HepG2 (cell line): Measurements from ENCODE around the gene TRMT112. TPM values are rescaled to one million over a fixed set of nuclear protein-coding genes. Genes with fewer than 3 reads are reported as not detected.

Experiments used
- ARNT ChIP-seq: fragments of 450-650 bp; IDR thresholded peaks from 2 replicates; pipeline ENCODE4 v1.6.1; 2017
- CEBPG ChIP-seq: IDR thresholded peaks from 2 replicates; pipeline ENCODE4 v1.6.1; 2016
- GATA4 ChIP-seq: sonication (generic); IDR thresholded peaks from 2 replicates; pipeline ENCODE4 v1.6.1; 2016; ENCODE audit warnings: antibody characterized with exemption, low read depth, borderline replicate concordance
- GZF1 ChIP-seq: sonication (generic); formaldehyde crosslinking; IDR thresholded peaks from 2 replicates; pipeline ENCODE4 v1.5.1; 2020; ENCODE audit warnings: mild to moderate bottlenecking, missing genetic modification reagents
- MNT ChIP-seq: fragments of 450-650 bp; IDR thresholded peaks from 2 replicates; pipeline ENCODE4 v1.6.1; 2016
- NCOR1 ChIP-seq: fragments of 200-600 bp; sonication (generic); IDR thresholded peaks from 2 replicates; pipeline ENCODE4 v1.7.0; 2017; ENCODE audit warnings: antibody characterized with exemption, low read length, borderline replicate concordance
- NRL ChIP-seq: sonication (generic); formaldehyde crosslinking; IDR thresholded peaks from 2 replicates; pipeline ENCODE4 v1.5.0; 2020; ENCODE audit warnings: missing genetic modification reagents, mild to moderate bottlenecking, moderate library complexity, borderline replicate concordance
- RELA ChIP-seq: sonication (generic); formaldehyde crosslinking; IDR thresholded peaks from 2 replicates; pipeline ENCODE4 v1.4.0; 2020; ENCODE audit warnings: missing genetic modification reagents
- SALL1 ChIP-seq: sonication (generic); formaldehyde crosslinking; IDR thresholded peaks from 2 replicates; pipeline ENCODE4 v1.8.0; 2022; ENCODE audit warnings: mild to moderate bottlenecking, missing genetic modification reagents
- SMAD3 ChIP-seq: sonication (generic); formaldehyde crosslinking; IDR thresholded peaks from 2 replicates; pipeline ENCODE4 v1.4.0; 2020; ENCODE audit warnings: missing genetic modification reagents
- ZBTB20 ChIP-seq: sonication (generic); formaldehyde crosslinking; IDR thresholded peaks from 2 replicates; pipeline ENCODE4 v1.8.1; 2023; ENCODE audit warnings: missing genetic modification reagents, low read depth, mild to moderate bottlenecking, borderline replicate concordance
- ZNF224 ChIP-seq: sonication (generic); formaldehyde crosslinking; IDR thresholded peaks from 2 replicates; pipeline ENCODE4 v1.5.0; 2020; ENCODE audit warnings: mild to moderate bottlenecking, missing genetic modification reagents
- ZNF225 ChIP-seq: sonication (generic); formaldehyde crosslinking; IDR thresholded peaks from 2 replicates; pipeline ENCODE4 v1.4.0; 2020; ENCODE audit warnings: mild to moderate bottlenecking, missing genetic modification reagents
- ZNF251 ChIP-seq: sonication (generic); formaldehyde crosslinking; IDR thresholded peaks from 2 replicates; pipeline ENCODE4 v1.9.0; 2021; ENCODE audit warnings: mild to moderate bottlenecking, missing genetic modification reagents
- ZNF264 ChIP-seq: sonication (generic); formaldehyde crosslinking; IDR thresholded peaks from 2 replicates; pipeline ENCODE4 v1.4.0; 2020; ENCODE audit warnings: missing genetic modification reagents
- ZNF329 ChIP-seq: sonication (generic); formaldehyde crosslinking; IDR thresholded peaks from 2 replicates; pipeline ENCODE4 v1.9.0; 2021; ENCODE audit warnings: low read depth, mild to moderate bottlenecking, missing genetic modification reagents
- ZNF33B ChIP-seq: sonication (generic); formaldehyde crosslinking; IDR thresholded peaks from 2 replicates; pipeline ENCODE4 v1.5.1; 2020; ENCODE audit warnings: mild to moderate bottlenecking, missing genetic modification reagents
- ZNF34 ChIP-seq: sonication (generic); formaldehyde crosslinking; IDR thresholded peaks from 2 replicates; pipeline ENCODE4 v1.4.0; 2020; ENCODE audit warnings: mild to moderate bottlenecking, missing genetic modification reagents, borderline replicate concordance
- ZNF607 ChIP-seq: sonication (generic); formaldehyde crosslinking; IDR thresholded peaks from 2 replicates; pipeline ENCODE4 v1.5.1; 2020; ENCODE audit warnings: missing genetic modification reagents, mild to moderate bottlenecking, borderline replicate concordance
- ZNF652 ChIP-seq: IDR thresholded peaks from 2 replicates; pipeline ENCODE4 v1.6.1; 2016; ENCODE audit warnings: low read depth, borderline replicate concordance
- ZNF784 ChIP-seq: sonication (generic); formaldehyde crosslinking; IDR thresholded peaks from 2 replicates; pipeline ENCODE4 v1.5.1; 2020; ENCODE audit warnings: missing genetic modification reagents, mild to moderate bottlenecking, borderline replicate concordance
- ZSCAN12 ChIP-seq: sonication (generic); formaldehyde crosslinking; IDR thresholded peaks from 2 replicates; pipeline ENCODE4 v1.9.0; 2021; ENCODE audit warnings: mild to moderate bottlenecking, missing genetic modification reagents
- ZSCAN31 ChIP-seq: sonication (generic); formaldehyde crosslinking; IDR thresholded peaks from 2 replicates; pipeline ENCODE4 v1.5.0; 2020; ENCODE audit warnings: low read depth, mild to moderate bottlenecking, missing genetic modification reagents
- polyA plus RNA-seq, 8 experiments: library from polyadenylated mRNA; depleted of rRNA in 3 of 8; stranded (reverse) in 7 of 8; unstranded in 1 of 8; fragments of >200 nt; fragmentation: Illumina TruSeq in 4 of 8; extraction: Trizol in 4 of 8; gene quantifications; 2 replicates each; pipeline versions ENCODE4 v1.2.1 to v1.2.3, GENCODE V29; 2011 to 2016; ENCODE audit warnings: low read depth in 4 of 8, missing spikeins in 1 of 8, mixed read lengths in 1 of 8; ENCODE audit not compliant: insufficient read depth in 1 of 8
- total RNA-seq, 5 experiments: library from RNA; depleted of rRNA; stranded (reverse); fragments of >200 nt; fragmentation: Illumina TruSeq; extraction: Trizol; gene quantifications; 2 replicates each; pipeline ENCODE4 v1.2.3, GENCODE V29; 2016; ENCODE audit warnings: low read depth in 1 of 5
- TF ChIP-seq, protein P1 (sequence below): sonication (generic); formaldehyde crosslinking; conservative IDR thresholded peaks from 2 replicates; pipeline ENCODE4 v1.8.0; 2022; ENCODE audit warnings: missing genetic modification reagents
- TF ChIP-seq, protein P2 (sequence below): sonication (generic); formaldehyde crosslinking; IDR thresholded peaks from 2 replicates; pipeline ENCODE4 v1.8.1; 2023; ENCODE audit warnings: missing genetic modification reagents, mild to moderate bottlenecking, borderline replicate concordance
- TF ChIP-seq, protein P3 (sequence below): sonication (generic); formaldehyde crosslinking; IDR thresholded peaks from 2 replicates; pipeline ENCODE4 v1.5.0; 2020; ENCODE audit warnings: missing genetic modification reagents

TRMT112 gene
- total and polyA plus RNA-seq, 2 of the 13 experiments (the other 11 are each of a cell fraction or from before 2014, with no cell fraction given): 186 to 409 TPM

GRCh38 chr11:64305691-64306562 is 11.4 kb downstream of the TRMT112 start (continued):
- TF ChIP-seq ZSCAN31: 0 out of 2 replicates have a peak, but pooled peaks have one; percentile 48
- no peak for TF ChIP-seq ZNF251
- peak; percentile 31; the same call in 1 of the 2 replicates for TF ChIP-seq ZNF264 (CRISPR knock-in tag)
- no peak for TF ChIP-seq ZNF33B
- no peak; the same call in 1 of the 2 replicates for TF ChIP-seq NRL (CRISPR knock-in tag)
- TF ChIP-seq, protein P1, sequence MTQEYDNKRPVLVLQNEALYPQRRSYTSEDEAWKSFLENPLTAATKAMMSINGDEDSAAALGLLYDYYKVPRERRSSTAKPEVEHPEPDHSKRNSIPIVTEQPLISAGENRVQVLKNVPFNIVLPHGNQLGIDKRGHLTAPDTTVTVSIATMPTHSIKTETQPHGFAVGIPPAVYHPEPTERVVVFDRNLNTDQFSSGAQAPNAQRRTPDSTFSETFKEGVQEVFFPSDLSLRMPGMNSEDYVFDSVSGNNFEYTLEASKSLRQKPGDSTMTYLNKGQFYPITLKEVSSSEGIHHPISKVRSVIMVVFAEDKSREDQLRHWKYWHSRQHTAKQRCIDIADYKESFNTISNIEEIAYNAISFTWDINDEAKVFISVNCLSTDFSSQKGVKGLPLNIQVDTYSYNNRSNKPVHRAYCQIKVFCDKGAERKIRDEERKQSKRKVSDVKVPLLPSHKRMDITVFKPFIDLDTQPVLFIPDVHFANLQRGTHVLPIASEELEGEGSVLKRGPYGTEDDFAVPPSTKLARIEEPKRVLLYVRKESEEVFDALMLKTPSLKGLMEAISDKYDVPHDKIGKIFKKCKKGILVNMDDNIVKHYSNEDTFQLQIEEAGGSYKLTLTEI: no peak
- no peak for TF ChIP-seq ZSCAN12 (CRISPR knock-in tag)
- TF ChIP-seq, protein P2, sequence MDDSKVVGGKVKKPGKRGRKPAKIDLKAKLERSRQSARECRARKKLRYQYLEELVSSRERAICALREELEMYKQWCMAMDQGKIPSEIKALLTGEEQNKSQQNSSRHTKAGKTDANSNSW (CRISPR knock-in tag): no peak
- no peak for TF ChIP-seq RELA
- no peak for TF ChIP-seq GATA4
- no peak for TF ChIP-seq CEBPG (CRISPR knock-in tag)
- TF ChIP-seq NCOR1: 0 out of 2 replicates have a peak, but pooled peaks have one; percentile 69
- TF ChIP-seq SALL1 (CRISPR knock-in tag): peak; percentile 34; the same call in 1 of the 2 replicates
- TF ChIP-seq, protein P3, sequence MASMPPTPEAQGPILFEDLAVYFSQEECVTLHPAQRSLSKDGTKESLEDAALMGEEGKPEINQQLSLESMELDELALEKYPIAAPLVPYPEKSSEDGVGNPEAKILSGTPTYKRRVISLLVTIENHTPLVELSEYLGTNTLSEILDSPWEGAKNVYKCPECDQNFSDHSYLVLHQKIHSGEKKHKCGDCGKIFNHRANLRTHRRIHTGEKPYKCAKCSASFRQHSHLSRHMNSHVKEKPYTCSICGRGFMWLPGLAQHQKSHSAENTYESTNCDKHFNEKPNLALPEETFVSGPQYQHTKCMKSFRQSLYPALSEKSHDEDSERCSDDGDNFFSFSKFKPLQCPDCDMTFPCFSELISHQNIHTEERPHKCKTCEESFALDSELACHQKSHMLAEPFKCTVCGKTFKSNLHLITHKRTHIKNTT (CRISPR knock-in tag): no peak
- peak; percentile 2 for TF ChIP-seq MNT
- TF ChIP-seq ZNF652 (CRISPR knock-in tag): no peak
- TF ChIP-seq ZNF784: no peak
- no peak for TF ChIP-seq ZNF607 (CRISPR knock-in tag)
- TF ChIP-seq ZNF329 (CRISPR knock-in tag): peak; percentile 43; the same call in 1 of the 2 replicates
- peak; percentile 79; the same call in 1 of the 2 replicates for TF ChIP-seq GZF1 (CRISPR knock-in tag)
- TF ChIP-seq ZNF34 (CRISPR knock-in tag): no peak
- TF ChIP-seq ZNF225: no peak
- no peak for TF ChIP-seq SMAD3 (CRISPR knock-in tag)
- 0 out of 2 replicates have a peak, but pooled peaks have one; percentile 52 for TF ChIP-seq ZNF224
- no peak for TF ChIP-seq ARNT
- peak; percentile 69; the same call in 1 of the 2 replicates for TF ChIP-seq ZBTB20 (CRISPR knock-in tag)
